Uterus (tissue), 2 donors: ENCODE results near the gene DDX39A.

Source experiments
- POLR2A ChIP-seq, 2 donors: fragments of 450-650 bp; IDR thresholded peaks; one replicate each; pipeline ENCODE4 v1.6.1; 2016; ENCODE audit warnings: antibody characterized with exemption in 2 of 2, mild to moderate bottlenecking in 1 of 2, moderate library complexity in 1 of 2
- TF ChIP-seq, protein P1 (sequence below), 4 experiments: fragments of 200-600 bp in 2 of 4; fragments of 450-650 bp in 2 of 4; sonication (generic) in 2 of 4; IDR thresholded peaks; one replicate each; pipeline ENCODE4 v1.5.1; 2016 to 2019; ENCODE audit warnings: antibody characterized with exemption in 4 of 4, mild to moderate bottlenecking in 2 of 4, moderate library complexity in 1 of 4

DNA sequence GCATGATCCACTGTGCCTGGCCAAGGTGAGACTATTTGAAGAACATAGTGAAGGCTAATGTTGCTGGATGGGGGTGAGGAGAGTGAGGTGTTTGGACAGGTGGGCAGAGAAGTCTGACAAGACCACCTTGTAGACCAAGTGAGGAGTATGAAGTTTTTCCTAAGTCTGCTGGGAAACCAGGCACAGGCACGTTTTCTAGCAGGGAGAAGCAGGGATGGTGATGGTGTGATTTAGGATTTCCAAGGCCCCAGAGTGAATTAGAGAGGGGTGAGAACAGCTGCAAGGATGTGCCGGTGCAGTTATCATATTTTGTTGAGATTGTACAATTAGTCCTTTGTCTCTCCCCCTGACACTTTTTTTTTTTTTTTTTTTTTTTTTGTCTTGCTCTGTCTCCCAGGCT, 8.3 kb upstream of the DDX39A start:
- TF ChIP-seq, protein P1, sequence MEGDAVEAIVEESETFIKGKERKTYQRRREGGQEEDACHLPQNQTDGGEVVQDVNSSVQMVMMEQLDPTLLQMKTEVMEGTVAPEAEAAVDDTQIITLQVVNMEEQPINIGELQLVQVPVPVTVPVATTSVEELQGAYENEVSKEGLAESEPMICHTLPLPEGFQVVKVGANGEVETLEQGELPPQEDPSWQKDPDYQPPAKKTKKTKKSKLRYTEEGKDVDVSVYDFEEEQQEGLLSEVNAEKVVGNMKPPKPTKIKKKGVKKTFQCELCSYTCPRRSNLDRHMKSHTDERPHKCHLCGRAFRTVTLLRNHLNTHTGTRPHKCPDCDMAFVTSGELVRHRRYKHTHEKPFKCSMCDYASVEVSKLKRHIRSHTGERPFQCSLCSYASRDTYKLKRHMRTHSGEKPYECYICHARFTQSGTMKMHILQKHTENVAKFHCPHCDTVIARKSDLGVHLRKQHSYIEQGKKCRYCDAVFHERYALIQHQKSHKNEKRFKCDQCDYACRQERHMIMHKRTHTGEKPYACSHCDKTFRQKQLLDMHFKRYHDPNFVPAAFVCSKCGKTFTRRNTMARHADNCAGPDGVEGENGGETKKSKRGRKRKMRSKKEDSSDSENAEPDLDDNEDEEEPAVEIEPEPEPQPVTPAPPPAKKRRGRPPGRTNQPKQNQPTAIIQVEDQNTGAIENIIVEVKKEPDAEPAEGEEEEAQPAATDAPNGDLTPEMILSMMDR (IDR thresholded peaks at IDR 0.05): no peak
- no peak for TF ChIP-seq POLR2A (IDR thresholded peaks at IDR 0.05)
